ENCODE data around the gene C6orf15. TPM values are rescaled to one million over a fixed set of nuclear protein-coding genes. Genes with fewer than 3 reads are reported as not detected.

C6orf15 gene
- total and polyA plus RNA-seq, 2 donors (not counting 3 experiments of a cell fraction or from before 2014, with no cell fraction given) = not detected

- FAIRE-seq (peak; percentile 85), DNase-seq (ENCODE audit: low read depth, low spot score) (peak; percentile 51)
- Histone ChIP-seq H3K4me1 (ENCODE audit: control insufficient read depth, extremely low read depth, insufficient read depth, low read length) (peaks cover 21% of the 10 kb centered on the region), H3K4me3 (replicated peaks in 1 of 3; ENCODE audit: insufficient read depth in 1 of 3, low read depth in 1 of 3, low read length in 3 of 3) (peak overlapping the region in 1 of 3 experiments; percentile 3), H2AFZ (ENCODE audit: low read depth, low read length) (peak overlapping the region; percentile 93), H3K27ac (ENCODE audit: insufficient read depth, low read depth, low read length) (peak overlapping the region; percentile 51), H3K79me2 (ENCODE audit: control insufficient read depth, insufficient read depth, low read length) (no peaks in the 10 kb centered on the region), H4K20me1 (replicated peaks; ENCODE audit: control insufficient read depth, extremely low read depth, insufficient read depth, low read length) (no peaks in the 10 kb centered on the region), H3K9ac (replicated peaks; ENCODE audit: extremely low read depth, insufficient read depth, low read length) (peak overlapping the region; percentile 38), H3K4me2 (ENCODE audit: insufficient read depth, low read length) (peak overlapping the region; percentile 53), H3K36me3 (ENCODE audit: control insufficient read depth in 2 of 2, extremely low read depth in 1 of 2, insufficient read depth in 2 of 2, low read length in 2 of 2) (no peaks in the 10 kb centered on the region), H3K9me1 (replicated peaks; ENCODE audit: control insufficient read depth, extremely low read depth, insufficient read depth, low read length) (no peaks in the 10 kb centered on the region), H3K27me3 (ENCODE audit: control insufficient read depth in 2 of 2, insufficient read depth in 2 of 2, low read length in 2 of 2) (peaks cover 4 to 6% of the 10 kb centered on the region in 2 experiments), H3K9me3 (replicated peaks; ENCODE audit: control insufficient read depth, insufficient read depth, low read length) (no peaks in the 10 kb centered on the region)
- POLR2A ChIA-PET = interaction anchor here (0.6 to 2.2 kb wide), 4 partner anchors 21 to 558 kb away, joined by 3 to 8 read pairs (median 4); partner anchors contain the start of gene PRR3
- dilution Hi-C loops (cut with MboI; ENCODE audit: extremely low pct_ligation_motif_present, low sequenced_read_pairs) = no loop called here
- intact Hi-C loops (cut with micrococcal nuclease) = loop anchor here (1.0 kb wide), 2 partner anchors 21 to 28 kb away; no protein-coding TSS in a partner anchor
- TSS peak; percentile 48 for BruUV-seq (replicated peaks)
- CTCF ChIA-PET = interaction anchor here (0.6 to 8.2 kb wide), 25 partner anchors 12 to 1839 kb away, joined by 3 to 102 read pairs (median 4); partner anchors contain the start of genes GTF2H4, MUCL3 and VARS2
- no peak for TF ChIP-seq JUN (IDR thresholded peaks at IDR 0.05; ENCODE audit: borderline replicate concordance, insufficient read depth, insufficient read length, low read depth)
- TF ChIP-seq CTCF (IDR thresholded peaks at IDR 0.05; ENCODE audit: extremely low read depth in 1 of 2, insufficient read depth in 1 of 2, low read depth in 1 of 2, low read length in 2 of 2) = peak; percentile 13 to 20
- no peak for TF ChIP-seq GATA2 (IDR thresholded peaks at IDR 0.05; ENCODE audit: insufficient read depth, insufficient read length, low read depth, low read length)
- TF ChIP-seq POLR2AphosphoS5 (IDR thresholded peaks at IDR 0.05; ENCODE audit: insufficient read depth, low read depth, low read length) = no peak
Observed at GRCh38 chr6:31114970-31115849, 2.8 kb upstream of the C6orf15 start.

Measured in endothelial cell of umbilical vein (primary cell).